Stimulated activated CD4-positive, alpha-beta T cell treated with anti-CD3 and anti-CD28 coated beads, TNF-alpha, amount 100 ng/mL, for 48 hours (primary cell): ENCODE data around the gene WDR81.
"Not testable (repeated sequence)": the region's sequence is repeated elsewhere in the genome, so short reads cannot be mapped to it uniquely, and the experiment has no call there.

Source experiments
- DNase-seq, 3 donors: peaks; one replicate each; pipeline ENCODE4 v3.0.0-alpha.2; 2020; ENCODE audit warnings: low read depth in 3 of 3

The WDR81 gene

DNA sequence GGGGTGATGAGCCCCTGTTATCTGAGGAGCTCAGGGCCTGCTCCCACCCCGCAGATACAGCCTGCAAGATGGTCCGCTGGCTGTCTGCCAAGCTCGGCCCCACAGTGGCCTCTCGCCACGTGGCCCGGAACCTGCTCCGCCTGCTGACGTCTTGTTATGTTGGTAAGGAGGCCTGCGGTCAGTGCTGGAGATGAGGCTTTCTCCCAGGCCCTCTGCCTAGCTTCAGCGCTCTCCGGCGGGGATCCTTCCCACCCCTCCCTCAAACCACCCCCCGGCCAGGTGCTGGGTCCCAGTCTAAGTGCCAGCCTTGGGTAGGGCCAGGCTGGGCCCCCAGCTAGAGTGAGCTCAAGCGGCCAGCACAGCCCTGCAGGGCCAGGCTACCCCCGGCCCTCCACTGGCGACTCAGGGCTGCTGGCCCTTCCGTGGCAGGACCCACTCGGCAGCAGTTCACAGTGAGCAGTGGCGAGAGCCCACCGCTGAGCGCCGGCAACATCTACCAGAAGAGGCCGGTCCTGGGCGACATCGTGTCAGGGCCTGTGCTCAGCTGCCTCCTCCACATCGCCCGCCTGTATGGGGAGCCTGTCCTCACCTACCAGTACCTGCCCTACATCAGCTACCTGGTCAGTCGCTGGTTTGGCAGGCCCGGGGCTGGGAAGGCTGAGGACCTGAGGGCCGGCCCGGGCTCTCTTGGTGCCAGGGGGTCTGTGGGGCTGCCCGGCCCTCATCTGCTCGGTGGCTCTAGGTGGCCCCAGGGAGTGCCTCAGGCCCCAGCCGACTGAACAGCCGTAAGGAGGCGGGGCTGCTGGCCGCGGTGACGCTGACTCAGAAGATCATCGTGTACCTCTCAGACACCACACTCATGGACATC lies 6.1 kb downstream of the WDR81 start:
- no peak for DNase-seq

DNA sequence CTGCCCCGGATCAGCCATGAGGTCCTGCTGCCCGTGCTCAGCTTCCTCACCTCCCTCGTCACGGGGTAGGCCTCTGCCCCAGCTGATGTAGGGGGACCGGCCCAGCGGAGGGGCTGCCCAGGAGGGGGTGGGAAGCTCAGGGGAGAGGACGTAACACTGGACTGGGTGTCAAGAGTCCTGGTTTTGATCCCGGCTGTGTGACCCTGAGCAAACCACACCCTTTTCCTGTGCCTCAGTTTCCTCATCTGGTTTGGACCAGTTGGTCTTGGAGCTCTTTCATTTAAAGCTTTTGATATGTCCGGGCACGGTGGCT lies 6.6 kb downstream of the WDR81 start:
- DNase-seq: no peak

DNA sequence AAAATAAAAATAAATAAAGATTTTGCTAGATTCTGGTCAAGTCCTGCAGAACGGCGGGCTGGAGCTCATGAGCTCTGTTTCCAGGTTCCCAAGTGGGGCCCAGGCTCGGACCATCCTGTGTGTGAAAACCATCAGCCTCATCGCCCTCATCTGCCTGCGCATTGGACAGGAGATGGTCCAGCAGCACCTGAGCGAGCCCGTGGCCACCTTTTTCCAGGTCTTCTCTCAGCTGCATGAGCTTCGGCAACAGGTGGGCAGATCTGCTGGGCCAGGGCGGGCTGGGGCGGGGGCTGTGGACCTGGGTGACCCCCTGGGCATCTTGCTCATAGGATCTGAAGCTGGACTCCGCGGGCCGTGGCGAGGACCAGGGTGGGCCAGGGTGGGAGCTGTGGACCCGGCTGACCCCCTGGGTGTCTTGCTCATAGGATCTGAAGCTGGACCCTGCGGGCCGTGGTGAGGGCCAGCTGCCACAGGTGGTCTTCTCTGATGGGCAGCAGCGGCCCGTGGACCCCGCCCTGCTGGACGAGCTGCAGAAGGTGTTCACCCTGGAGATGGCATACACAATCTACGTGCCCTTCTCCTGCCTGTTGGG lies 7.8 kb downstream of the WDR81 start:
- DNase-seq: no peak

DNA sequence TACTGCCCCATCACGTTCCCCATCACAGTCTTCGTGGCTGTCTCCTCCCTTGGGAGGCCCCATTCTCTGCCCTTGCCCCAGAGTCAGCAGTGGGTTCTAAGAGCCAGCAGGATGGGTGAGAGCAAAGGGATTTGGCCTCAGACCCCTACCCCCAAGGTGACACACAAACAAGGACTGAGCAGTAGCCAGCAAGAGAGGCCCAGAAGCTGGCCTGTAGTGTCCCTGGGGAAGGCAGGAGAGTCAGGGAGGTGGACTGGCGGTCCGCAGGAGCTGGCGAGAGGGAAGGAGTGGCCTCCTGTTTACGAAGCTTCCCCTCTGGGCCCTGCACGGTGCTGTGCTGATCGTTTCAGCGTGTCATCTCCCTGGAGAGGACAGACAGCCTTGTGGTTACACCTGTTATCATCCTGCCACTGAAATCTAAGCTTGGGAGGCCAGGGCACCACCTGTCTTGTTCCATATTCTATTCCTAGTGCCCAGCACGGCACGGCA lies 8.4 kb downstream of the WDR81 start:
- no peak for DNase-seq

DNA sequence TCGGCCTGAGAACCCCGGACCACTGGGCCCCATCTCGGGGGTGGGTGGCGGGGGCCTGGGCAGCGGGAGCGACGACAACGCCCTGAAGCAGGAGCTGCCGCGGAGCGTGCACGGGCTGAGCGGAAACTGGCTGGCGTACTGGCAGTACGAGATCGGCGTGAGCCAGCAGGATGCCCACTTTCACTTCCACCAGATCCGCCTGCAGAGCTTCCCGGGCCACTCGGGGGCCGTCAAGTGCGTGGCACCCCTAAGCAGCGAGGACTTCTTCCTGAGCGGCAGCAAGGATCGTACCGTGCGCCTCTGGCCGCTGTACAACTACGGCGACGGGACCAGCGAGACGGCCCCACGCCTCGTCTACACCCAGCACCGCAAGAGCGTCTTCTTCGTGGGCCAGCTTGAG lies 9.3 kb downstream of the WDR81 start:
- DNase-seq: no peak

DNA sequence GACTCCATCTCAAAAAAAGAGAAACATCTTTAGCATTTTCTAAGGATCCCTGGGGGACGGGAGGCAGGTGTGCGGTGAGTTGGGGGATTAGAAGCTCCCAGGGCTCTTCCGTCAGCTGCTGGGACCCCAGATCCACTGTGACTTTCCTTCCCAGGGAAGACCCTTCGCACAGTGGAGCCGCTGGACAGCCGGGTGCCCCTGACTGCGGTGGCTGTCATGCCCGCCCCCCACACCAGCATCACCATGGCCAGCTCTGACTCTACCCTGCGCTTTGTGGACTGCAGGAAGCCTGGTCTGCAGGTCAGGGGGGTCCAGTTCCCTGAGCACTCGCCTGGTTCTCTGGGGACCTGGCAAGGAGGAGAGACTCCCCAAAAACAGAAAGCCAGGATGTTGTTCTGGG lies 10.9 kb downstream of the WDR81 start:
- no peak for DNase-seq

DNA sequence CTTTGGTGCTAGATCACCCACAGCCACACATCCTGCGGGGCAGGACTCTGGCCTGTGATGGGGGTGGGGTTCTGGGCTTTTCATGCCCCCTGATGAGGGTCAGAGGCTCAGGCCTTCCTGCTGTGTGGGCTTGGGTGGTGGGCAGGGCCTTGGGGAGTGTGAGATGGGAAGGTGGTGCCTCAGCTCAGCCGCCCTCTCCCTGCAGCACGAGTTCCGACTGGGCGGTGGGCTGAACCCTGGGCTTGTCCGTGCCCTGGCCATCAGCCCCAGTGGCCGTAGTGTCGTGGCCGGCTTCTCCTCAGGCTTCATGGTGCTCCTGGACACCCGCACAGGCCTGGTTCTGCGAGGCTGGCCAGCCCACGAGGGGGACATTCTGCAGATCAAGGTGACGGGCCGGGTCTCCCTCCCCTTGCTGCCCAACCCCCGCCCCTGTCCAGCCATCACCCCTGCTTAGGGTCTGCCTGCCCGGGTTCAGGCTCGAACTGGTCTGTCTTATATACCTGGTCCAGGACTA lies 11.4 kb downstream of the WDR81 start:
- no peak for DNase-seq

DNA sequence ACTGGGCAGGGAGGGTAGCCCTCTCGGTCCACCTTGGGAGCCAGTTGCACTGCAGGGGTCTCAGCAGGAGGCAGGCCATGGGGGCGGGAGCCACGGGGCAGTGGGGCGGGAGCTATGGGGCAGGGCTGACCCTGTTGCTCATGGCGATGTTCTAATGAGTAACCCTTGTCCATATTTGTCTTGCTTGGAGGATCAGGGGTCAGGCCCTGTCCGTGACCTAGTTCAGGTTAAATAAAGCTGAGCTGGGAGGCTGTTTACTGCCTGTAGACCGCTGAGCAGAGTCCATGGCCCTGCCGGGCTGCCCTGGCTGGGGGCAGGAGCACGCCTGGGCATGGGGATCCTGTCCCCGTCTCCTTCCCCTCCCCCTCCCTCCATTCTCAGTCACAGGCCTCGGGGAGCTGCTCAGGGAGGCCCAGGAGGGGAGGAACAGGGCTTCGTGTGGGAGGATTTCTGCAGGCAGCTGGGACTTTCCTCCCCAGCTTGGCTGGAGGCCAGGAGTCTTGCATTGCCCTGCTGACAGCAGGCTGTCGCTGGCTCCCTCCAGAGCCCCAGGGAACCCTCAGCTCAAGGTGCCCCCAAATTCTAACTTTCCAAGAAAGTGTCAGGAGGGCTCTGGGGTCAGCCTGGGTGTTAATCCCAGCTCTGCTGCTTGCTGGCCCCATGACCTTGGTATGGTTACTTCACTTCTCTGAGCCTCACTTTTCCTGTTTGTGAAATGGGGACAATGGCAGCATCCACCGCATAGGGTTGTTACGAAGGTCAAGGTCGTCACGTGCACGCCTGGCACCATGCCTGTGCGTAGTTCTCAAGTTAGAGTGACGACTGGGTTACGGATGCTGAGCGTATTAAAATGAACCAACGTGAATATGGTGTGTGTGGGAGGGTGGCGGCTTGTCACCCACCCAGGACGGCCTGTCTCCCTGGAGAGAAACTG lies 12.1 kb downstream of the WDR81 start:
- peak in 2 of 3 donors; percentile 38 to 56 for DNase-seq

DNA sequence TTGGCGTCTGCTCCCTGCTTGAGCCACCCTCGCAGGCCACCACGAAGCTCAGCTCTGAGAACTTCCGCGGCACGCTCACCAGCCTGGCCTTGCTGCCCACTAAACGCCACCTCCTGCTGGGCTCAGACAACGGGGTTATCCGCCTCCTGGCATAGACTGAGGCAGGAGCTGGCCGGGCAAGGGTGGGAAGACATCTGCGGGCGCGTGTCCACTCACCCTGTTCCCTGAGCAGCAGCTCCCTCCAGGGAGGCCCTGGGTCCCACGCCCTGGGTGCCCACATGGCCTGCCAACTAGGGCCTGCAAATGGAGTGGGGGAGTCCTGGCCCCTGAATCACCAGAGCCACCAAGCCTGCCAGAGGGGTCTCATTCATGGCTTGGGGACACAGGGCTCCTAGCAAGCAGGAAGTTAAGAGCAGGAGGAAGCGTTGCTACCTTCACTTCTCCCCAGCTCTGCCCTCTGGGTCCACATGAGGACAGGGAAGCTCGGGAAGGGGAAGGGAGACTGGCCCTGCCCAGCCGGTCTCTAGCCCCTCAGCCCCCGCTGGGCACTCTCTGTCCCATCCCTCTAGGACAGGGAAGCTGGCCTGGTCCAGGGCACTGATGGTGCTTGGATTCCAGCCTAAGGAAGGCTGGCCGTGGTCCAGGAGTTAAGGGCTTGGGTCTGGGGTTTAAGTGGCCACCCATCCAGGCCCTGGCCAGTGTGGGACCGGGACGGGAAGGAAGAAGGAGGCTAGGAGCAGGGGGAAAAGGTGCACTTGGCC lies 13.2 kb downstream of the WDR81 start:
- DNase-seq: no peak

DNA sequence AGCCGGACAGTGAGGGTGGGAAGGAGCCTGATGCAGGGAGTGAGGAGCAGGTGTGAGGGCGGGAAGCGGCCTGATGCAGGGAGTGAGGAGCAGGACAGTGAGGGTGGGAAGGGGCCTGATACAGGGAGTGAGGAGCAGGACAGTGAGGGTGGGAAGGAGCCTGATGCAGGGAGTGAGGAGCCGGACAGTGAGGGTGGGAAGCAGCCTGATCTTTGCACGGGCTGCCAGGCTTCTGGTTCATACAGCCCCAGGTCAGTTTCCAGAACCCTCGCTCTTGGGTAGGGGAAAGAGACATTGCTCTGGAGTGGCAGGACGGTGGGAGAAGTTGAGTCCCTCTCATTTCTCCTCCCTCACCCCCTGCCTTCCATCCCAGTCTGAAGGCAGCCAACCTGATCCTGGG lies 17.4 kb downstream of the WDR81 start:
- DNase-seq: not testable (repeated sequence)

DNA sequence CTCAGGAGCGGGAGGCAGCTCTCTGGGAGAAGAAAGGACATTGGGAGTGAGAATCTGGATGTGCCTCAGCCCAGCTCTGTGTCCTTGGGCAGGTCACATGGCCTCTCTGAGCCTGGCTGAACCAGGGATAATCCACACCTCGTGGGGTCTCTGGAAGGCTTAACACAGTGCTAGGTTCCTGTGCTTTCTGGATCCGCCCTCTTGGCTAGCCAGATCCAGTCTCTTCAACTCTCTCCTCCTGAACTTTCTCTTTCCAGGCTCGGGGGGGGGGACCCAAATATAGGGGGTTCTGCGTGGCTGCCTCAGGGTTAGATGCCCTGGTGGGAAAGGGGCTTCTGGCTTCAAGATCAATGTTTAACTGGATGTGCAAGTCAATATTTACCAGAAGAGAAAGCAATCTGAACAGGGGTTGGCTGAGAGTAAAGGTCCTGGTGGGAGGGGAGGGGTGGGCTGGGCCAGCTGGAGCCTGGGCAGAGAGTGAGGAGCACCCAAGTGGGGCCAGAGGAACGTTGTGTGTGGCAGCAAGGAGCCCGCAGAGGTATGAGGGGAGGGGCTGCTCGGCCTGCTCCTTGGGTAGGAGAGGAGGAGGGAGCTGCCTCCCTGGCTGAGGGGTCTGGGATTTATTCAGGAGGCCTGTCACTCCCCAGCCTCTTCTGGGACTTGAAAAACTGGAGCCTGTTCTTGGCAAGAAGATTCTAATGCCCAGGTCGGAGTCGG lies 18.0 kb downstream of the WDR81 start, which contains the start of gene SERPINF2:
TSS of gene SERPINF2 (plus strand) at position 501 of the 717 bp plus-strand sequence. CDS start 2,125 bp downstream, outside the sequence.
- DNase-seq: no peak

DNA sequence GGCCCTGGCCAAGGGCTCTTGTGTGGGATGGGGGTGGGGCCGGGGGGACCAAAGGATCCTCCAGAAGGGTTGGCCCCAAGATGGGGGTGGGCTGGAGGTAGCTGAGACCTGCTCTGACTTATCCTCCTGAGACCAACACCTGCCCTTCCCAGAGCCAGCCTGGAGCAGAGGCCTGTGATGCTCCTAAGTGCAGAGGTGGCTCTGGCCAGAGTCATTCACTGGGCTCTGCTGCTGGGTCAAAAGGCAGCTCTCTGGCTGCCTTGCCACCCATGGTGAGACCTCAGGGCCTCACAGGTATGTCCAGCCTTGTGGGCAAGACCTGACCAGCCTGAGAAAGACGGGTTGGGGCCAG lies 18.6 kb downstream of the WDR81 start:
- no peak for DNase-seq

DNA sequence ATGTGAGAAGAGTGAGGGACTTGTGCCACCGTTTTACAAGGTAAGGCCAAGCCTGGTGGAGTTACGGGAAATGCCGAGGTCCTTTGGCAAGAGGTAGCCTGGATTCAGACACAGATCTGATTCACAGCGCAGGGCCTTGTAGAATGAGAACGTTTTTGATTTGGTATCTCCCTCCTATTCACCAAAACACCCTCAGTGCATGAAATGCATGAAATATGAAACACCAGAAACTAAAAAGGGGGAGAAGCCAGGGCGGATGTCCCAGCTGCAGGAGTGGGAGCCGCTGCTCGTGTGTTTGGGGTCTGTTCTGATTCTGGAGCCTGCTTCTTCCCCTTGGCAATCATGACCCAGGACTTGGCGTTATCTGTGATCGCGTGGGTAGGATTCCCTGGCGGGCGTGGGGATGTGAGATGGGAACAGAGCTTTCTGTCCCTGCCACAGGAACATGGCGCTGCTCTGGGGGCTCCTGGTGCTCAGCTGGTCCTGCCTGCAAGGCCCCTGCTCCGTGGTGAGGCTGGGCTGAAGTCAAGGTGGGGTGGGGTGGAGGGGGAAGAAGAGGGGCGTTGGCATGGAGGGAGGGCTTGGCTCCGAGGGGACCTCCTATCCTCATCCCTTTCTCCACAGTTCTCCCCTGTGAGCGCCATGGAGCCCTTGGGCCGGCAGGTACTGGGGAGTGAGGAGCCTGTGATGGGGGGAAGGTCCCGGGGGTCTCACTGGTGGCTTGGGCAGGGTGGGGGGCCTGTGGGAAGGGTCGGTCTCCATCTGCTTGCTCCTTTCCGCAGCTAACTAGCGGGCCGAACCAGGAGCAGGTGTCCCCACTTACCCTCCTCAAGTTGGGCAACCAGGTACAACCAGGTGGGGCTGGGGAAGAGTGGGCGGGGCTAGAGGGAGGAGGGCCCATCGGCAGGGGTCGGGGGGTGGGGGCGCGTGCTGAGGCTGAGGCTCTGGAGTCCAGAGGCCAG lies 20.3 kb downstream of the WDR81 start:
- no peak for DNase-seq

DNA sequence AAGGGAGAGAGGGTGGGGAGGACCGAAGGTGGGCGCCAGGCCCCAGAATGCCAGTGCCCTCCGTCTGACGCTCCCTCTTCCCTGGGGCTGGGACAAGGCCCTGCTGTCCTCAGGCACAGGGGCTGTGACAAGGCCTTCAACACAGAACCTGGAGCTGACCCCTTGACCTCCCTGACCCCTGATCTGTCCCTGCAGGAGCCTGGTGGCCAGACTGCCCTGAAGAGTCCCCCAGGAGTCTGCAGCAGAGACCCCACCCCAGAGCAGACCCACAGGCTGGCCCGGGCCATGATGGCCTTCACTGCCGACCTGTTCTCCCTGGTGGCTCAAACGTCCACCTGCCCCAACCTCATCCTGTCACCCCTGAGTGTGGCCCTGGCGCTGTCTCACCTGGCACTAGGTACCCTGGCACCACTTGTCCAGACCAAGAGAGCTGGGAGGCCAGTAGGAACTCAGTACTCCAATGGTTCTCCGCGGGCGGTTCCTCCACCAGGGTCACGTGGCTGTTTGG lies 21.1 kb downstream of the WDR81 start:
- DNase-seq: no peak

DNA sequence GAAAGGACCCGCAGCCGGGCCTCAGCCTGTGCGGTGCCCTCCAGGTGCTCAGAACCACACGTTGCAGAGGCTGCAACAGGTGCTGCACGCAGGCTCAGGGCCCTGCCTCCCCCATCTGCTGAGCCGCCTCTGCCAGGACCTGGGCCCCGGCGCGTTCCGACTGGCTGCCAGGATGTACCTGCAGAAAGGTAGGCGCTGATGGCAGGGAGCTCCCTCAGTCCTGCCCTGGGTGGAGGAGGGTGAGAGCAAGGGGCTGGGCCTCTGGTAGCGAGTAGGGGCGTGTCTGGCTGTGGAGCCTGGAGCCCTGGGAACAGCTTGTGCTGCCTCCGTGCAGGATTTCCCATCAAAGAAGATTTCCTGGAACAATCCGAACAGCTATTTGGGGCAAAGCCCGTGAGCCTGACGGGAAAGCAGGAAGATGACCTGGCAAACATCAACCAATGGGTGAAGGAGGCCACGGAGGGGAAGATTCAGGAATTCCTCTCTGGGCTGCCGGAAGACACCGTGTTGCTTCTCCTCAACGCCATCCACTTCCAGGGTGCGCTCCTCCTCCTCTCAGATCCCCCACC lies 22.6 kb downstream of the WDR81 start:
- DNase-seq: no peak

DNA sequence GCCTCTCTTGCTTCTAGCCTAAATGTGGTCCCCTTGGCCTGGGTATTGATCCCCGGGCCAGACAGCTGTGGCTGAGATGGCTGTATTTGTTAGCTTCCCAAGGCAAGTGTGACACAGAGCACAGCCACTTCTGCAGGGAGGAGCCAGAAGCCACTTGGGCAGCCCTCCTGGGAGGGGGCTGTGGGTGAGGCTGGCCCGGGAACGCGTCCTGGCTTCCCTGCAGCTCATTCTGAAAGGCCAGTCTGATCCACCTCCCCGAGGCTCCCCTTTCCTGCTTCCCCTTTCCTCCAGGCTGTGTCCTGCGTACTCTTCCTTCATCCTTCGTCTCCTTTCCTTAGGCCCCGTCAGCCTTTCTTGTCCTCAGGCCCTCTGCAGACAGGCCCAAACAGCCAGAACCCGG lies 26.1 kb downstream of the WDR81 start:
- DNase-seq: no peak

DNA sequence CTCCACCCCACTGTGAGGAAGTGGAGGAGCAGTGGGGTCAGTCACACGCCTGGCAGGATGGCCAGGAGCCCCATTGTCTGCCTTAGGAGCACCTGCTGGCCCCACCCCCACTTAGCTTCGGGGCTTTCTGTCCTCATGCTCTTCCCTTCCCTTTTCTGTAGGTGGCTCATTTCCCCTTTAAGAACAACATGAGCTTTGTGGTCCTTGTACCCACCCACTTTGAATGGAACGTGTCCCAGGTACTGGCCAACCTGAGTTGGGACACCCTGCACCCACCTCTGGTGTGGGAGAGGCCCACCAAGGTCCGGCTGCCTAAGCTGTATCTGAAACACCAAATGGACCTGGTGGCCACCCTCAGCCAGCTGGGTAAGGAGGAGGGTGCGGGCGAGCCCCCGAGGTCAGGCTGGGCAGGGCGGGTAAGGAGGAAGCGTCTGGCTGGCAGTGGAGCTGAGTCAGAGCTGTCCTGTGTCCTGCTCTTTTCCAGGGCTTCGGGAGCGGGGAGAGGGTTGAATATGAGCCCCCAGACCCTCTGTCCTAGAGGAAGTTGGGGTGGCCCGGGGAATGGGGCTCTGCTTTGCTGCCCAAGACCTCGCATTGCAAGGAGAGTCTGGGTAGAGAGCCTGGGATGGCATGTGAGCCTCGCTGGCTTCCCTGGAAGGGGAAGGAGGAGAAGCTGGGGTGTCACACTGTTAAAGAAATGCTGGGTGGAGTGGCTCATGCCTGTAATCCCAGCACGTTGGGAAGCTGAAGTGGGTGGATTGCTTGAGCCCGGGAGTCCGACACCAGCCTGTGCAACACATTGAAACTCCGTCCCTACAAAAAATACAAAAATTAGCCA lies 28.1 kb downstream of the WDR81 start:
- no peak for DNase-seq
